ENCODE results near the gene MX1.

MX1 gene, protein sequence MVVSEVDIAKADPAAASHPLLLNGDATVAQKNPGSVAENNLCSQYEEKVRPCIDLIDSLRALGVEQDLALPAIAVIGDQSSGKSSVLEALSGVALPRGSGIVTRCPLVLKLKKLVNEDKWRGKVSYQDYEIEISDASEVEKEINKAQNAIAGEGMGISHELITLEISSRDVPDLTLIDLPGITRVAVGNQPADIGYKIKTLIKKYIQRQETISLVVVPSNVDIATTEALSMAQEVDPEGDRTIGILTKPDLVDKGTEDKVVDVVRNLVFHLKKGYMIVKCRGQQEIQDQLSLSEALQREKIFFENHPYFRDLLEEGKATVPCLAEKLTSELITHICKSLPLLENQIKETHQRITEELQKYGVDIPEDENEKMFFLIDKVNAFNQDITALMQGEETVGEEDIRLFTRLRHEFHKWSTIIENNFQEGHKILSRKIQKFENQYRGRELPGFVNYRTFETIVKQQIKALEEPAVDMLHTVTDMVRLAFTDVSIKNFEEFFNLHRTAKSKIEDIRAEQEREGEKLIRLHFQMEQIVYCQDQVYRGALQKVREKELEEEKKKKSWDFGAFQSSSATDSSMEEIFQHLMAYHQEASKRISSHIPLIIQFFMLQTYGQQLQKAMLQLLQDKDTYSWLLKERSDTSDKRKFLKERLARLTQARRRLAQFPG

DNA sequence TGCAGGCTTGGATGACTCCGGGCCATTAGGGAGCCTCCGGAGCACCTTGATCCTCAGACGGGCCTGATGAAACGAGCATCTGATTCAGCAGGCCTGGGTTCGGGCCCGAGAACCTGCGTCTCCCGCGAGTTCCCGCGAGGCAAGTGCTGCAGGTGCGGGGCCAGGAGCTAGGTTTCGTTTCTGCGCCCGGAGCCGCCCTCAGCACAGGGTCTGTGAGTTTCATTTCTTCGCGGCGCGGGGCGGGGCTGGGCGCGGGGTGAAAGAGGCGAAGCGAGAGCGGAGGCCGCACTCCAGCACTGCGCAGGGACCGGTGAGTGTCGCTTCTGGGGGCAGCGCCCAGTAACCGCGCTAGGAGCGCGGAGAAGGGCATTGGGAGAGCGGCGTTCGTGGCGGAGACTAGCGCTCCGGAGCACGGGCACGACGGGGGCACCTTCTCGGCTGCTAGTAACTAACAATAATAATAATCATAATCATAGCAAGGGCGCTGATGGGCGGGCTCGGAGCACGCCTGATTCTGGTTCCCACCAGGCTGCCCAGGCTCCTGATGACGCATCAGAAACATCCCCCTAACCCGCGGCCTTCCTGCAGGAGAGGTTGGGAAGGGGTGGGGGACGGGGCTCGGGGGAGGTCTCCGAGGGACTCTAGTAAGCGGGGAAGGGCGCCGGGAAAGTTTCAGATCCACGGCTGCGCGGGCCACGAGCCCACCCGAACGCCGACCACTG, at the start of gene MX1:
Gene MX1 (plus strand): TSS at position 286 of the 722 bp plus-strand sequence. CDS start 5,832 bp downstream, outside the sequence.
- no peak for DNase-seq

- DNase-seq, result no peak
Measured at GRCh38 chr21:41377715-41378114, 48.3 kb upstream of the MX1 start.

GRCh38 chr21:41378849-41379248, 47.2 kb upstream of the MX1 start:
- no peak for DNase-seq

GRCh38 chr21:41379901-41380300, 46.1 kb upstream of the MX1 start:
- DNase-seq, result no peak

DNA sequence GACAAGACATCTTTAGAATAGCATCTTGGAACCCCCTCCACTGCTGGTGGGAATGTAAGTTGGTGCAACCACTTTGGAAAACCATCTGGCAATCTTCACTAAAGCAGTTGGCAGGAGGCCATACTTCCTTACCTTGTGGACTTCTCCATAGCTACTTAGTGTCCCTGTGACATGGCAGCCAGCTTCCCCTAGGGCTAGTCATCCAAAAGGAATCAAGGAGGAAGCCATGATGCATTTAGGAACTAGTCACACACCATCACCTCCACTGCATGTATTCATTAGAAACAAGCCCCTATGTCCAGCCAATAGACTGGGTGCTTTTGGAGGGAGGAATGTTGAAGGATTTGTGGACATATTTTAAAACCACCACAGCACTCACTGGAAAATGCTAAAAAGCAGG, 44.3 kb upstream of the MX1 start:
- DNase-seq, result no peak

- DNase-seq, result no peak
Measured at GRCh38 chr21:41387042-41387819, 38.8 kb upstream of the MX1 start.

DNA sequence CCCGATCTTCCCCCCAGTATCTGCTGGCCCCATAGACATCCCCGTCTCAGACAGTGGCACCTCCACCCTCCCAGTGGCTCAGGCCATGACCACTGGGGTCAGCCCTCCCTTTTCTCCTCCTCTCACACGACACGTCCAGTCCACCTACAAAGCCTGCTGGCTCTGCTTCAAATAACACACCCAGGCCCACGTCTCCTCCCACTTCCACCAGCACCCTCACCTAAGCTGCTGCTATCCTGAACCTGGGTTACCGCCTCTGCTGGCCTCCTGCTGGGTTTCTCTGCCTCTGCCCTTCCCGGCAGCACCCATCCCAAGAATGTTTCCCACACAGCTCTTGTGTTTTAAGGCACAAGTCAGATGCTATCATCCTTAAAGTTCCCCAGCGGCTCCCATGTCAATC, 38.2 kb upstream of the MX1 start:
- DNase-seq, result no peak

GRCh38 chr21:41388259-41388658, 37.8 kb upstream of the MX1 start:
- no peak for DNase-seq

DNA sequence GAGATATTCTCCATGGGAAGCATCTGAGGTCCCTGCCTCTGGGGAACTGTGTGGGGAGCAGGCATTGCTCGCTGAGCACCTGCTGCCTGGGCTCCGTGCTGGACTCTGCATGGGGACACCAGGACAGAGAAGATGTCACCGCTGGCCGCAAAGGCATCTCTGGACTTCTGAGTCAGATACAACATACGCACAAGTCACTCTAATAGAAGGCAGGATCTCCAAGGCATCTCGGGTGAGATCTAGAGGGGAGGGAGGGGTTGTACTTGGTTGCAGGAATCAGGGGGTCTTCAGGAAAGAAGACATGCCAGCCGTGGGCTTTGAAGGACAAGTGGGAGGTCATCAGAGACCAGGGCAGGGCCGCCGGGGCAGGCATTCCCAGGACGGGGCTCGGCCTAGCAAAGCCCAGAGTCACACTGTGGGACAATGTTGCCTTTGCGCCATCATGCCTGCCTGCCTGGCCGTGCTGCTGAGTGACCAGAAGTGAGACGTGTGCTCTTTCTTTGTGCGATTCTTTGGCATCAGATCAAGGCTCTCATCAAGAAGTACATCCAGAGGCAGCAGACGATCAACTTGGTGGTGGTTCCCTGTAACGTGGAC, 35.9 kb upstream of the MX1 start:
- no peak for DNase-seq

DNA sequence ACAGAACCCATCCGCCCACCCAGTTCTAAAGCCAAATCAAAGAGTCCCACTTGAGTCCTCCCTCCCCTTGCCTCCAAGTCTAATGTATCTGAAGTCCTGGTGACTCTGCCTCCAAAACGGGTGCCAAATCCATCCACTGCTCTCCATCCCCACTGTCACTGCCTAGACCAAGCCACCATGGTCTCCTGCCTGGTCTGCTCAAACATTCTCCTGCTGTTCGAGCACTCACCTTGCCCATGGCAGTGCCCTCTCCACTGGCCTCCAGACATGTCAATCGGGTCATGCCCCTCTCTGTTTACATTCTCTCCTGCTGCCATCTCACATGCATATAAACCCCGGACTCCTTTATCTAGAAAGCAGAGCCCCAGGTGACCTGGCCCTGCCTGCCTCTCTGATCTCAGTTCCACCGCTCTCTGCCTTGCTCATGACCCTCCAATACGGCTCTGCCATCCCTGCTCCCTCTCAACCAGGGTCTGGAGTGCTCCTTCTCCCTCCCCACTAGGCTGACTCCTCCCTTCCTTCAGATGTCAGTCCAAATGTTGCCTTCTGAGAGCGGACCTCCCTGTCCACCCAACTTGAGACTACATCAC, 32.1 kb upstream of the MX1 start:
- no peak for DNase-seq

- DNase-seq, result no peak
Measured at GRCh38 chr21:41396558-41397075, 29.4 kb upstream of the MX1 start.

GRCh38 chr21:41397471-41397891, 28.6 kb upstream of the MX1 start:
- DNase-seq, result no peak

DNA sequence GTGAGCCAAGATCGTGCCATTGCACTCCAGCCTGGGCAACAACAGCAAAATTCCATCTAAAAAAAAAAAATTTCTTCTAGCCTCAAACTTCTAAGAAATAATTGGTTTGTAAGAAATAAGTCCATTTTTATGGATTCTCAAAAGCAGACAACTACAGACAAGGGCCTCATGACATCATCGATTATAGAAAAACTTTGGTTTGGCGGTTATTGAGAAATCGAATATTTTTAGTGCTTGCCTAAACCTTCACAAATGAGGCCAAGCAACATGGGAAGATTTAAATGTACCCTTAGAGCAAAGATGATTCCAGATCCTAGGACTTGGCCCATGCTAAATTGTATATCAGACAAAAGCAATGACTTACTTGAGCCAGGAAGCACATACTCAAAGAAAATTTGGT, 27.8 kb upstream of the MX1 start:
- no peak for DNase-seq

- no peak for DNase-seq
Measured at GRCh38 chr21:41398831-41399230, 27.2 kb upstream of the MX1 start.

- no peak for DNase-seq
Measured at GRCh38 chr21:41399246-41399800, 26.7 kb upstream of the MX1 start.

DNA sequence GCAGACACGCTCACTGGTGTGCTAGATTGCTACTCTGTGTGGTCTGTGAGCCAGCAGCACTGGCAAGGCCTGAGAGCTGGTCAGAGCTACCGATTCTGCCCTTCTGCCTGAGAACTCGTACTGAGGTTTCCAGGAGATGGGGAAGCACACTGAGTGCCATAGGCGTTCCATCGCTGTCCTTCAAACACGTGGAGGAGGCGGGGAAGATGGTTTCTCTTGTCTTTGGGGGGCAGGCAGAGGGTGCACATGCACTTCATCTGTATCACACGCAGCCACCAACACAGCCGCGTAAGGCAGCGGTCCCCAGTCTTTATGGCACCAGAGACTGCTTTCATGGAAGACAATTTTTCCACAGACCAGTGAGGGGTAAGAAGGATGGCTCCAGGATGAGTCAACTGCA, 23.8 kb upstream of the MX1 start:
- DNase-seq, result no peak

GRCh38 chr21:41402796-41403195, 23.2 kb upstream of the MX1 start:
- DNase-seq, result no peak

DNA sequence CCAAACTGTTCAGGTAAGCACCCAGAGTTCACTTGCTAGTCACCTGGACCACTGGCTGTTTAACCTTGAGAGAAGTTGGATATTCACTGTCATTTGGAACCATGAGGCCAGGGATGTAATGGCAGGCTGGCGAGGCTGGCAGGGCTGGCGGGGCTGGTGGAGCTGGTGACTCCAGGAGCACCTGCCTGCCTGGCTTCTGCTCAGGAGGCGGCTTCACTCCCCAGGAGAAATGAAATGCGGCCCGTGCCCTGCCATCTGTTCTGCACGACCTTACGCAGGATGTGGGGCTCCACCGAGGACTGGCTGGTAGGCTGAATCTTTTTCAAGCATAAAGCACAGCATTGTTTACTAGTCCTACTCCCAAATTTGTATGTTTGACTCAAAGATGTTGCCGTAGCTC, 22.7 kb upstream of the MX1 start:
- DNase-seq, result no peak

DNA sequence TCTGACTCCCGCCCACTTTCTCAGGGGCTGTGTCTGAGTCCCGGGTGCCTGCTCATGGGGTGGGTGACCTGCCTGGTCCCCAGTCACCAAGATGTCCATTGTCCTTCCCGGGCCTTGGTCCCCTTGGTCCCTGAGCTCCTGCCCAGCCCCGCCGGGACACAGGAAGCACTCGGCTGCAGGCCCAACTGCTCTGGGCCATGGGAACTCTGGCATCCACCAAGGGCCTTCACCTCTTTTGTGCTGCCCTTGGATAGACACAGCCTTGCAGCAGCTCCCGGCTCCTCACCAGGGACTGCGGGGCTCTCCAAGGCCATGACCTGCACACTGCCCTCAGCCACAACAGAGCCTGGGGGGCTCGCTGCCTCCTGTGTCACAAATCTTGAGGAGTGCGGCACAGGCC, 22.1 kb upstream of the MX1 start:
- no peak for DNase-seq

DNA sequence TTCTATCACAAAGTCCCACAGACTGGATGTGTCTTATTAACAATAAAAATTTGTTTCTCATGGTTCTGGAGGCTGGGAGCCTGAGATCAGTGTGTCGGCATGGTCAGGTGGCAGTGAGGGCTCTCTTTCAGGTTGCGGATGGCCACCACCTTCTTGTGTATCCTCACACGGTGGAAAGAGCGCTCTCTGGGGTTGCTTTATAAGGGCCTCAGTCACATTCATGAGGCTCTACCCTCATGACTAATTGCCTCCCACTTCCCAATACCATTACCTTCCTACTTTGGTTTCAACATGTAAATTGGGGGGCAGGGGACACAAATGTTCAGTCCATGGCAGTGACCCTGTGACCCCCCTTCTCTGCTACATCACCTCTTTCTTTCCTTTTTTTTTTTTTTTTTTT, 20.7 kb upstream of the MX1 start:
- no peak for DNase-seq

- DNase-seq, result no peak
Measured at GRCh38 chr21:41406340-41406739, 19.7 kb upstream of the MX1 start.

Data from NCI-H82 (cell line).